HepG2 (cell line): ENCODE measurements around the gene ERCC5. TPM values are rescaled to one million over a fixed set of nuclear protein-coding genes. Genes with fewer than 3 reads are reported as not detected.

Experiments
- ATAC-seq: fragments of 200-7000 bp; cut with Tn5 transposase; 3 replicates; pipeline ENCODE4 v1.9.1; 2020; ENCODE audit warnings: mild to moderate bottlenecking, moderate library complexity
- BruUV-seq: library from RNA; stranded (reverse); fragments of 400-500 nt; replicated peaks from 2 replicates; lab custom pipeline; 2021; lab: Mats Ljungman, UMichigan
- CTCF ChIA-PET: fragments of 300-600 bp; formaldehyde crosslinking; extraction: SDS; loops from one replicate; lab custom pipeline; 2021; ENCODE audit warnings: low total read pairs, inconsistent platforms, low intra/inter-chr PET ratio; lab: Yijun Ruan, JAX
- POLR2A ChIA-PET: fragments of 350-600 bp; sonication (Branson Sonifier 250); formaldehyde crosslinking; loops from one replicate; lab custom pipeline; 2020; ENCODE audit warnings: antibody characterized with exemption, inconsistent platforms; lab: Yijun Ruan, JAX
- DNase-seq: peaks from one replicate; pipeline ENCODE4 v3.0.0-alpha.2; 2015; ENCODE audit warnings: low spot score
- FAIRE-seq: peaks from 3 replicates; lab custom pipeline; 2011; peaks lifted over from hg19 to GRCh38; lab: Jason Lieb, UNC
- H2AFZ ChIP-seq: one replicate; pipeline ENCODE4 v1.6.1; 2011; ENCODE audit warnings: low read length, inconsistent platforms
- H3K27ac ChIP-seq: fragments of 300-600 bp; 3 replicates; pipeline ENCODE4 v1.8.0; 2011; ENCODE audit warnings: mixed run types, mild to moderate bottlenecking, mixed read lengths, low read length, inconsistent platforms; ENCODE audit not compliant: insufficient read depth; ENCODE audit errors: extremely low read length
- H3K27me3 ChIP-seq, 2 experiments: fragments of 200-600 bp in 1 of 2; 2 replicates in 1 of 2; 3 replicates in 1 of 2; pipeline versions ENCODE4 v1.6.0 to v1.8.0; 2011; ENCODE audit warnings: low read length in 2 of 2, mild to moderate bottlenecking in 2 of 2, moderate library complexity in 2 of 2, inconsistent platforms in 1 of 2; ENCODE audit not compliant: insufficient read depth in 2 of 2, control insufficient read depth in 1 of 2
- H3K36me3 ChIP-seq, 2 experiments: fragments of 200-600 bp in 1 of 2; replicated peaks in 1 of 2; 2 replicates in 1 of 2; 3 replicates in 1 of 2; pipeline versions ENCODE4 v1.5.1 to v1.8.0; 2011; ENCODE audit warnings: low read length in 2 of 2, inconsistent platforms in 1 of 2; ENCODE audit not compliant: insufficient read depth in 2 of 2, control insufficient read depth in 1 of 2
- H3K4me1 ChIP-seq: 2 replicates; pipeline ENCODE4 v1.5.1; 2012; ENCODE audit warnings: low read length, inconsistent platforms; ENCODE audit not compliant: insufficient read depth
- H3K4me2 ChIP-seq: 2 replicates; pipeline ENCODE4 v1.6.0; 2011; ENCODE audit warnings: low read depth, low read length, inconsistent platforms
- H3K4me3 ChIP-seq, 3 experiments: fragments of 200-600 bp in 1 of 3; sonication (generic), shearing (Covaris generic) in 1 of 3; replicated peaks in 1 of 3; 2 replicates each; pipeline ENCODE4 v1.5.1; 2011 to 2016; ENCODE audit warnings: low read length in 3 of 3, inconsistent platforms in 2 of 3, low read depth in 2 of 3, mild to moderate bottlenecking in 2 of 3, control low read depth in 1 of 3, mixed read lengths in 1 of 3; ENCODE audit not compliant: insufficient read depth in 1 of 3
- H3K79me2 ChIP-seq: one replicate; pipeline ENCODE4 v1.6.1; 2011; ENCODE audit warnings: low read length, inconsistent platforms; ENCODE audit not compliant: insufficient read depth
- H3K9ac ChIP-seq: 2 replicates; pipeline ENCODE4 v1.6.0; 2011; ENCODE audit warnings: mild to moderate bottlenecking, low read depth, low read length, inconsistent platforms; ENCODE audit not compliant: insufficient read depth
- H3K9me3 ChIP-seq: 2 replicates; pipeline ENCODE4 v1.5.1; 2012; ENCODE audit warnings: mild to moderate bottlenecking, low read length
- H4K20me1 ChIP-seq: 2 replicates; pipeline ENCODE4 v1.6.0; 2011; ENCODE audit warnings: inconsistent platforms, mild to moderate bottlenecking, low read length, moderate library complexity; ENCODE audit not compliant: insufficient read depth
- LCORL ChIP-seq, 2 experiments: fragments of 450-650 bp in 1 of 2; sonication (generic) in 1 of 2; formaldehyde crosslinking in 1 of 2; IDR thresholded peaks; 2 replicates each; pipeline versions ENCODE4 v1.5.0 to v1.6.1; 2017 to 2020; ENCODE audit warnings: antibody characterized with exemption in 1 of 2, missing genetic modification reagents in 1 of 2
- SMC3 ChIP-seq: IDR thresholded peaks from 2 replicates; pipeline ENCODE4 v1.6.1; 2011; ENCODE audit warnings: low read length, improper control_type of control experiment
- ZNF503 ChIP-seq: sonication (generic); formaldehyde crosslinking; IDR thresholded peaks from 2 replicates; pipeline ENCODE4 v1.4.0; 2020; ENCODE audit warnings: missing genetic modification reagents
- WGBS: methylation state at CpG from one replicate; pipeline ENCODE4 v1.1.6; 2017; ENCODE audit warnings: low lambda C conversion rate; 5-methylcytosine and 5-hydroxymethylcytosine counted together
- in situ Hi-C: cut with HindIII; loops from 2 replicates; pipeline ENCODE4 v1.10.0; 2017; ENCODE audit warnings: low pct_unique_long_range_greater_than_20kb; ENCODE audit not compliant: extremely low pct_ligation_motif_present
- intact Hi-C: fragments of 100-400 bp; cut with micrococcal nuclease; formaldehyde crosslinking; loops from one replicate; pipeline ENCODE4 v1.10.0; 2022; ENCODE audit not compliant: unreplicated experiment
- polyA plus RNA-seq, 8 experiments: library from polyadenylated mRNA; depleted of rRNA in 3 of 8; stranded (reverse) in 7 of 8; unstranded in 1 of 8; fragments of >200 nt; fragmentation: Illumina TruSeq in 4 of 8; extraction: Trizol in 4 of 8; gene quantifications; 2 replicates each; pipeline versions ENCODE4 v1.2.1 to v1.2.3, GENCODE V29; 2011 to 2016; ENCODE audit warnings: low read depth in 4 of 8, missing spikeins in 1 of 8, mixed read lengths in 1 of 8; ENCODE audit not compliant: insufficient read depth in 1 of 8
- total RNA-seq, 5 experiments: library from RNA; depleted of rRNA; stranded (reverse); fragments of >200 nt; fragmentation: Illumina TruSeq; extraction: Trizol; gene quantifications; 2 replicates each; pipeline ENCODE4 v1.2.3, GENCODE V29; 2016; ENCODE audit warnings: low read depth in 1 of 5

ERCC5 gene
- total and polyA plus RNA-seq, 2 of the 13 experiments (the other 11 are each of a cell fraction or from before 2014, with no cell fraction given) = 12.9 to 35.5 TPM

GRCh38 chr13:102905905-102906771 lies 60.3 kb downstream of the ERCC5 start:
- peaks cover 33% of the 10 kb centered on the region for H3K4me1 ChIP-seq

More at GRCh38 chr13:102905905-102906771, 60.3 kb downstream of the ERCC5 start:
- H3K9me3 ChIP-seq = no peaks in the 10 kb centered on the region
- no peaks in the 10 kb centered on the region for H3K36me3 ChIP-seq
- POLR2A ChIA-PET = no interaction called here
- FAIRE-seq = no peak
- CTCF ChIA-PET = no interaction called here
- no peaks in the 10 kb centered on the region for H3K79me2 ChIP-seq
- H3K4me2 ChIP-seq = no peak overlapping the region
- H3K27ac ChIP-seq = no peak overlapping the region
- no peak overlapping the region for H2AFZ ChIP-seq
- H3K27me3 ChIP-seq = no peaks in the 10 kb centered on the region
- BruUV-seq = no TSS peak
- H3K9ac ChIP-seq = no peak overlapping the region
- no peaks in the 10 kb centered on the region for H4K20me1 ChIP-seq
- no peak for TF ChIP-seq SMC3
- no peak for TF ChIP-seq ZNF503 (CRISPR knock-in tag)
- peak; percentile 63 for TF ChIP-seq LCORL (IDR thresholded peaks at IDR 0.05)
- TF ChIP-seq LCORL (CRISPR knock-in tag; IDR thresholded peaks at IDR 0.05) = no peak
- ATAC-seq = no peak
- 60% methylated on average over 7 of the region's 7 CpGs for WGBS
- in situ Hi-C loops = loop anchor here (25.0 kb wide), 1 partner anchor 231 kb away; no protein-coding TSS in a partner anchor
- no peak overlapping the region for H3K4me3 ChIP-seq
- intact Hi-C loops = no loop called here
- no peak for DNase-seq
